H1 (cell line): Measurements from ENCODE around the gene LENG1. TPM values are rescaled to one million over a fixed set of nuclear protein-coding genes. Genes with fewer than 3 reads are reported as not detected.

Experiments
- CTCF ChIA-PET: fragments of 300-600 bp; sonication (Branson Sonifier 250); formaldehyde crosslinking; loops from one replicate; lab custom pipeline; 2021; ENCODE audit not compliant: partially characterized antibody; lab: Charles Lee
- POLR2A ChIA-PET: fragments of 300-600 bp; sonication (Branson Sonifier 250); formaldehyde crosslinking; loops from one replicate; lab custom pipeline; 2021; ENCODE audit warnings: inconsistent platforms; ENCODE audit not compliant: partially characterized antibody; lab: Charles Lee
- DNase-seq, 2 experiments: peaks; one replicate each; pipeline versions ENCODE4 v3.0.0 to v3.0.0-alpha.2; 2010 to 2022; ENCODE audit warnings: low spot score in 2 of 2, low read depth in 1 of 2, mixed read lengths in 1 of 2
- FAIRE-seq: peaks from 2 replicates; lab custom pipeline; 2011; peaks lifted over from hg19 to GRCh38; lab: Jason Lieb, UNC
- H2AFZ ChIP-seq: 2 replicates; pipeline ENCODE4 v1.8.1; 2012; ENCODE audit warnings: low read length, inconsistent platforms
- H2AK5ac ChIP-seq: 2 replicates; pipeline ENCODE4 v1.6.1; 2013; ENCODE audit warnings: low read depth, low read length
- H2BK120ac ChIP-seq: replicated peaks from 2 replicates; pipeline ENCODE3; 2013; ENCODE audit warnings: low read depth, low read length, inconsistent platforms
- H2BK12ac ChIP-seq: 2 replicates; pipeline ENCODE4 v1.6.1; 2013; ENCODE audit warnings: low read depth, low read length
- H2BK15ac ChIP-seq: 2 replicates; pipeline ENCODE4 v1.6.1; 2013; ENCODE audit warnings: low read length
- H2BK20ac ChIP-seq: 2 replicates; pipeline ENCODE4 v1.6.1; 2013; ENCODE audit warnings: low read length
- H2BK5ac ChIP-seq: 2 replicates; pipeline ENCODE4 v1.6.1; 2013; ENCODE audit warnings: low read depth, low read length
- H3K14ac ChIP-seq: 2 replicates; pipeline ENCODE4 v1.6.1; 2013; ENCODE audit warnings: inconsistent platforms; ENCODE audit not compliant: insufficient read length
- H3K18ac ChIP-seq: 2 replicates; pipeline ENCODE4 v1.6.1; 2013; ENCODE audit warnings: low read length; ENCODE audit errors: extremely low read depth
- H3K23ac ChIP-seq: 2 replicates; pipeline ENCODE4 v1.6.1; 2013; ENCODE audit warnings: inconsistent platforms; ENCODE audit not compliant: insufficient read length
- H3K23me2 ChIP-seq: 2 replicates; pipeline ENCODE4 v1.6.1; 2013; ENCODE audit warnings: low read depth, low read length
- H3K27ac ChIP-seq: 2 replicates; pipeline ENCODE4 v1.6.1; 2011; ENCODE audit warnings: low read depth, low read length, inconsistent platforms
- H3K27me3 ChIP-seq, 4 experiments: replicated peaks in 1 of 4; 1 replicate in 1 of 4; 2 replicates in 3 of 4; pipeline versions ENCODE4 v1.6.1 to v1.8.1; 2011 to 2013; ENCODE audit warnings: low read length in 3 of 4, mild to moderate bottlenecking in 3 of 4, inconsistent platforms in 2 of 4, mixed read lengths in 2 of 4, moderate library complexity in 1 of 4; ENCODE audit not compliant: control insufficient read depth in 3 of 4, insufficient read depth in 3 of 4; ENCODE audit errors: extremely low read depth in 1 of 4
- H3K36me3 ChIP-seq, 4 experiments: 2 replicates each; pipeline versions ENCODE4 v1.6.1 to v1.8.1; 2011 to 2013; ENCODE audit warnings: mild to moderate bottlenecking in 4 of 4, low read length in 3 of 4, moderate library complexity in 2 of 4, control low read depth in 1 of 4, inconsistent platforms in 1 of 4; ENCODE audit not compliant: insufficient read depth in 4 of 4, control insufficient read depth in 2 of 4
- H3K4ac ChIP-seq: replicated peaks from 2 replicates; pipeline ENCODE3; 2013; ENCODE audit warnings: low read length, low read depth, mixed read lengths, inconsistent platforms; ENCODE audit not compliant: insufficient read length
- H3K4me1 ChIP-seq, 4 experiments: replicated peaks in 1 of 4; 1 replicate in 1 of 4; 2 replicates in 3 of 4; pipeline versions ENCODE4 v1.6.1 to v1.8.1; 2011 to 2013; ENCODE audit warnings: low read length in 3 of 4, inconsistent platforms in 2 of 4, mixed read lengths in 1 of 4; ENCODE audit not compliant: insufficient read depth in 4 of 4, control insufficient read depth in 3 of 4
- H3K4me2 ChIP-seq, 2 experiments: 2 replicates each; pipeline versions ENCODE4 v1.6.1 to v1.8.1; 2011 to 2013; ENCODE audit warnings: low read depth in 2 of 2, low read length in 2 of 2, control low read depth in 1 of 2, inconsistent platforms in 1 of 2, mild to moderate bottlenecking in 1 of 2; ENCODE audit not compliant: insufficient read depth in 1 of 2
- H3K4me3 ChIP-seq, 4 experiments: fragments of 200-600, 300-600 bp in 1 of 4; sonication (generic), shearing (Covaris generic), sonication (Bioruptor Twin) in 1 of 4; 2 replicates each; pipeline versions ENCODE4 v1.5.1 to v1.8.1; 2011 to 2016; ENCODE audit warnings: low read length in 4 of 4, low read depth in 3 of 4, control low read depth in 2 of 4, inconsistent platforms in 2 of 4, mild to moderate bottlenecking in 2 of 4, mixed read lengths in 1 of 4, moderate library complexity in 1 of 4; ENCODE audit not compliant: insufficient read depth in 2 of 4; ENCODE audit errors: extremely low read depth in 1 of 4
- H3K56ac ChIP-seq: replicated peaks from 2 replicates; pipeline ENCODE3; 2013; ENCODE audit warnings: low read depth, mild to moderate bottlenecking, mixed read lengths, low read length, inconsistent platforms; ENCODE audit not compliant: insufficient read length
- H3K79me1 ChIP-seq: 2 replicates; pipeline ENCODE4 v1.6.1; 2013; ENCODE audit warnings: low read depth, low read length, control low read depth
- H3K79me2 ChIP-seq, 2 experiments: 2 replicates each; pipeline versions ENCODE4 v1.6.1 to v1.8.1; 2012 to 2013; ENCODE audit warnings: low read length in 2 of 2, mild to moderate bottlenecking in 2 of 2, inconsistent platforms in 1 of 2; ENCODE audit not compliant: insufficient read depth in 2 of 2, control insufficient read depth in 1 of 2
- H3K9ac ChIP-seq, 4 experiments: replicated peaks in 1 of 4; 1 replicate in 1 of 4; 2 replicates in 3 of 4; pipeline versions ENCODE4 v1.6.1 to v1.8.1; 2011 to 2013; ENCODE audit warnings: low read depth in 3 of 4, low read length in 3 of 4, control low read depth in 2 of 4, mild to moderate bottlenecking in 2 of 4, moderate library complexity in 2 of 4, inconsistent platforms in 1 of 4; ENCODE audit errors: extremely low read depth in 1 of 4
- H3K9me3 ChIP-seq, 2 experiments: 2 replicates each; pipeline versions ENCODE4 v1.6.1 to v1.8.1; 2012 to 2013; ENCODE audit warnings: mild to moderate bottlenecking in 2 of 2, moderate library complexity in 2 of 2, control low read depth in 1 of 2, inconsistent platforms in 1 of 2, low read depth in 1 of 2, low read length in 1 of 2, mixed read lengths in 1 of 2; ENCODE audit not compliant: insufficient read depth in 2 of 2
- H4K20me1 ChIP-seq, 2 experiments: replicated peaks in 1 of 2; 2 replicates each; pipeline versions ENCODE3 to v1.8.1; 2011 to 2013; ENCODE audit warnings: inconsistent platforms in 2 of 2, low read length in 2 of 2, mild to moderate bottlenecking in 1 of 2; ENCODE audit not compliant: insufficient read depth in 2 of 2, control insufficient read depth in 1 of 2
- H4K5ac ChIP-seq: 2 replicates; pipeline ENCODE4 v1.6.1; 2013; ENCODE audit warnings: low read length, low read depth, mixed read lengths, inconsistent platforms; ENCODE audit not compliant: insufficient read length
- H4K8ac ChIP-seq: 2 replicates; pipeline ENCODE4 v1.8.0; 2013; ENCODE audit warnings: mild to moderate bottlenecking, moderate library complexity, low read length, inconsistent platforms; ENCODE audit not compliant: insufficient read depth; ENCODE audit errors: extremely low read depth
- H4K91ac ChIP-seq: replicated peaks from 2 replicates; pipeline ENCODE3; 2013; ENCODE audit warnings: low read length, mixed read lengths, inconsistent platforms; ENCODE audit not compliant: insufficient read length
- CBX5 ChIP-seq: fragments of 300-800, 300-1000 bp; sonication (generic); IDR thresholded peaks from 2 replicates; pipeline ENCODE4 v1.7.1; 2016; ENCODE audit warnings: antibody characterized with exemption, low read length, low read depth
- CEBPB ChIP-seq: IDR thresholded peaks from 2 replicates; pipeline ENCODE4 v1.6.1; 2012; ENCODE audit warnings: low read depth, low read length
- EZH2 ChIP-seq: fragments of 200-600 bp; sonication (generic); IDR thresholded peaks from 2 replicates; pipeline ENCODE4 v1.7.1; 2012; ENCODE audit warnings: low read depth, mild to moderate bottlenecking, moderate library complexity, low read length, inconsistent platforms; ENCODE audit not compliant: severe bottlenecking
- PHF8 ChIP-seq: fragments of 200-600 bp; sonication (generic); conservative IDR thresholded peaks from 2 replicates; pipeline ENCODE4 v1.7.1; 2012; ENCODE audit warnings: low read depth, mild to moderate bottlenecking, inconsistent platforms, low read length, moderate library complexity
- WGBS, 2 experiments: shearing (Covaris generic) in 1 of 2; methylation state at CpG; one replicate each; pipeline versions ENCODE4 v1.1.6 to v1.1.7; 2013 to 2015; ENCODE audit warnings: low lambda C conversion rate in 2 of 2, mixed read lengths in 2 of 2, inconsistent platforms in 1 of 2, low coverage in 1 of 2, missing lambda C conversion rate in 1 of 2; ENCODE audit not compliant: insufficient replicate concordance in 2 of 2, insufficient coverage in 1 of 2, insufficient read length in 1 of 2; ENCODE audit errors: extremely low coverage in 1 of 2, missing lambda C conversion rate in 1 of 2; 5-methylcytosine and 5-hydroxymethylcytosine counted together
- polyA plus RNA-seq, 7 experiments: library from polyadenylated mRNA; depleted of rRNA in 3 of 7; stranded (reverse) in 5 of 7; unstranded in 2 of 7; fragments of >200 nt in 5 of 7; fragments of 200-250 nt in 2 of 7; gene quantifications; 1 replicate in 5 of 7; 2 replicates in 1 of 7; 4 replicates in 1 of 7; pipeline versions ENCODE4 v1.2.1 to v1.2.3, GENCODE V29; 2011 to 2013; ENCODE audit warnings: missing spikeins in 2 of 7, mixed read lengths in 2 of 7
- total RNA-seq: library from RNA; stranded (reverse); fragmentation: NEBNext Ultra II Directional; extraction: Animal tissue kit (Norgen Biotek cat#: 25700); gene quantifications from 2 replicates; pipeline ENCODE4 v1.2.1, GENCODE V29; 2021
- TF ChIP-seq, protein P1 (sequence below): IDR thresholded peaks from 2 replicates; pipeline ENCODE4 v1.6.1; 2012; ENCODE audit warnings: inconsistent platforms

The LENG1 gene
- total and polyA plus RNA-seq, 2 of the 8 experiments (the other 6 are each of a cell fraction or from before 2014, with no cell fraction given): 1.2 to 4.4 TPM

DNA sequence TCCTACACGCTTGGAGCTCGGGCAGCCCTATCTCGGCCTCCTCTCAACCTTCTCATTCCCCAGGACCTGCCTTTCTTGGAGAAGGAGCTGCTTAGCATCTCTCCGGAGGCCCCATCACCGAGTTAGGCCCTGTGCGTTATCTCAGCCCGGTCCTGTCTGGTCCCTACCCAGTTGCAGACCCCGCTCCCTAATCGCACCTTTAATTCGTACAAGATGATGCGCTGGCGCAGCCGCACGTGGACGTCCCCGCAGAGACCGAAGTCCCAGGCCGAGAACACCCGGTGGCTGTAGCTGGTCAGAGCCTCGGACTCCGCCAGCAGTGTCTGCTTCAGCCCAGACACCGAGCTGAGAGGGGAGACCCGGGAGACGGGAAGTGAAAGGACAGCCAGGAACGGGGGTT is 5.7 kb upstream of the LENG1 start:
- POLR2A ChIA-PET: interaction anchor here (0.6 to 4.0 kb wide), 11 partner anchors 9 to 50 kb away, joined by 3 to 28 read pairs (median 7); partner anchors contain the start of genes CNOT3, PRPF31, RPS9 and TFPT
- Histone ChIP-seq H4K20me1 (peaks cover 0 to 11% of the 10 kb centered on the region in 2 experiments), H3K18ac (no peak overlapping the region), H4K91ac (no peak overlapping the region), H2BK12ac (no peak overlapping the region), H2AFZ (no peak overlapping the region), H2BK15ac (no peak overlapping the region), H3K79me2 (no peaks in the 10 kb centered on the region), H3K4me2 (no peak overlapping the region; a peak in 1 of 4 replicates), H3K23me2 (peaks cover 12% of the 10 kb centered on the region), H2BK5ac (no peak overlapping the region), H3K14ac (no peak overlapping the region), H3K56ac (no peak overlapping the region), H3K9ac (no peak overlapping the region), H3K27ac (no peak overlapping the region; the same call in 1 of the 2 replicates), H2BK120ac (no peak overlapping the region), H3K9me3 (no peaks in the 10 kb centered on the region), H3K27me3 (peaks cover 0 to 10% (median 4%) of the 10 kb centered on the region in 4 experiments; a peak in 4 of 7 replicates), H3K23ac (no peak overlapping the region), H3K4me1 (peaks cover 0 to 19% (median 8%) of the 10 kb centered on the region in 4 experiments; a peak in 4 of 7 replicates), H3K79me1 (0 out of 2 replicates have a peak, but pooled peaks cover 3% of the 10 kb centered on the region), H4K8ac (no peak overlapping the region), H2AK5ac (0 out of 2 replicates have a peak overlapping the region, but pooled peaks have one; percentile 65), H3K4me3 (no peak overlapping the region), H4K5ac (no peak overlapping the region), H3K4ac (no peak overlapping the region), H2BK20ac (no peak overlapping the region), H3K36me3 (no peaks in the 10 kb centered on the region)
- CTCF ChIA-PET: interaction anchor here (0.9 kb wide), 1 partner anchor 88 kb away, joined by 3 read pairs; no protein-coding TSS in a partner anchor
- DNase-seq (no peak), FAIRE-seq (no peak)
- 87% methylated on average over 25 of the region's 25 CpGs; no CpG with 5 or more reads in 1 of the 2 experiments for WGBS, 2 experiments
- TF ChIP-seq, protein P1, sequence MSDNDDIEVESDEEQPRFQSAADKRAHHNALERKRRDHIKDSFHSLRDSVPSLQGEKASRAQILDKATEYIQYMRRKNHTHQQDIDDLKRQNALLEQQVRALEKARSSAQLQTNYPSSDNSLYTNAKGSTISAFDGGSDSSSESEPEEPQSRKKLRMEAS: no peak
- TF ChIP-seq EZH2: no peak
- no peak for TF ChIP-seq PHF8
- no peak for TF ChIP-seq CBX5
- TF ChIP-seq CEBPB: no peak
